Spleen (tissue), 7 donors: Measurements from ENCODE around the gene NPRL2.

ENCODE experiments used
- CTCF ChIP-seq, 11 experiments: fragments of 200-600 bp in 7 of 11; fragments of 450-650 bp in 4 of 11; sonication (generic) in 4 of 11; IDR thresholded peaks in 8 of 11; conservative IDR thresholded peaks in 3 of 11; 1 replicate in 7 of 11; 2 replicates in 4 of 11; pipeline versions ENCODE4 v1.4.0 to v1.8.0; 2016 to 2021; ENCODE audit warnings: antibody characterized with exemption in 11 of 11, inconsistent platforms in 4 of 11, mild to moderate bottlenecking in 1 of 11
- POLR2A ChIP-seq, 3 donors: fragments of 450-650 bp; IDR thresholded peaks; one replicate each; pipeline ENCODE4 v1.5.1; 2017; ENCODE audit warnings: antibody characterized with exemption in 3 of 3, mild to moderate bottlenecking in 1 of 3
- donor health status: DM: no; HTN: no; CAD: no; lungs with moderate emphysema.
- donor health status: DM: no; HTN: no; CAD: no.
- donor health status: DM: no; HTN: no; CAD: no.

GRCh38 chr3:50365080-50365841, 14.7 kb upstream of the NPRL2 start:
- TF ChIP-seq CTCF (IDR thresholded peaks at IDR 0.05 in 8 of 11, conservative IDR thresholded peaks at IDR 0.05 in 3 of 11) (no peak), POLR2A (IDR thresholded peaks at IDR 0.05) (peak in 1 of 3 donors; percentile 25)
